MM.1S (cell line): ENCODE data around the gene PLXDC2.

Experiments used
- EZH2 ChIP-seq: fragments of 300-600 bp; sonication (generic); optimal IDR thresholded peaks from 2 replicates; pipeline ENCODE3; 2017; ENCODE audit warnings: low read depth, mild to moderate bottlenecking, antibody characterized with exemption, low read length, mixed read lengths
- TF ChIP-seq, protein P1 (sequence below): fragments of 300-600 bp; sonication (generic); IDR thresholded peaks from 2 replicates; pipeline ENCODE4 v1.5.1; 2016; ENCODE audit warnings: antibody characterized with exemption, low read length, mixed read lengths

DNA sequence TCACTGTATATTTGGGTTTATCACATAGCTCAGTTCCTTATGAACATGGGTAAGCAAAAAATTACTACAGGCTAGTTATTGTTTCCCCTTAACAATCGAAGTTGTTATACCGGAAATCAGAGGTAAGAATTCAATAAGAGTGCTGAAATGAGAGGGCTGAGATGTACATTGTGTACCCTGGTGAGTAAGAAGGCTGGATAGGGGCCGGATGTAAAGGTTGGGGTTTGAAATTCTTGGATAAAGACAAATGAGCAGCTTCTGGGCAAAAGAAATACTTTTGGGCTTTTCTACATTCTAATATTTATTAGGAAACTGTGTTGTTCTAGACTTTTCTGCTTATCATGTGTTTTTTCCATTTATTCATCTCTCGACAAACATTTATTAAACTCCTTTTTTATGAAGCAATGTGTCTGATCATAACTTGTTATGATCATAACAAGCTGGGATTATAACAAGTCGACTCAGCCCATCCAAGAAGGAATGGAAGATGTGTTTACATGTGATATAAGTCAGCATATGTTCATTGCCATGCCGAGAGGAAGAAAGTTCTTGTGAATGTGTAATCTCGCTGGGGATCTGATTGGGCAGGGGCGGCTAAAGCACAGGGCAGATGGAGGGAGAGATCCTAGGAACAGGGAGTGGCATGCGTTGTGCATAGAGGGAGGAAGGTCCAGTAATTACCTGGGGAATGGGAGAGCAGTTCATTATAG is 155.3 kb downstream of the PLXDC2 start:
- TF ChIP-seq, protein P1, sequence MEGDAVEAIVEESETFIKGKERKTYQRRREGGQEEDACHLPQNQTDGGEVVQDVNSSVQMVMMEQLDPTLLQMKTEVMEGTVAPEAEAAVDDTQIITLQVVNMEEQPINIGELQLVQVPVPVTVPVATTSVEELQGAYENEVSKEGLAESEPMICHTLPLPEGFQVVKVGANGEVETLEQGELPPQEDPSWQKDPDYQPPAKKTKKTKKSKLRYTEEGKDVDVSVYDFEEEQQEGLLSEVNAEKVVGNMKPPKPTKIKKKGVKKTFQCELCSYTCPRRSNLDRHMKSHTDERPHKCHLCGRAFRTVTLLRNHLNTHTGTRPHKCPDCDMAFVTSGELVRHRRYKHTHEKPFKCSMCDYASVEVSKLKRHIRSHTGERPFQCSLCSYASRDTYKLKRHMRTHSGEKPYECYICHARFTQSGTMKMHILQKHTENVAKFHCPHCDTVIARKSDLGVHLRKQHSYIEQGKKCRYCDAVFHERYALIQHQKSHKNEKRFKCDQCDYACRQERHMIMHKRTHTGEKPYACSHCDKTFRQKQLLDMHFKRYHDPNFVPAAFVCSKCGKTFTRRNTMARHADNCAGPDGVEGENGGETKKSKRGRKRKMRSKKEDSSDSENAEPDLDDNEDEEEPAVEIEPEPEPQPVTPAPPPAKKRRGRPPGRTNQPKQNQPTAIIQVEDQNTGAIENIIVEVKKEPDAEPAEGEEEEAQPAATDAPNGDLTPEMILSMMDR, result no peak
- no peak for TF ChIP-seq EZH2
